HG02840 (cell line): ENCODE data around the gene ENTPD8.
"Not testable (repeated sequence)": the region's sequence is repeated elsewhere in the genome, so short reads cannot be mapped to it uniquely, and the experiment has no call there.

Experiments
- ATAC-seq: cut with Tn5 transposase; IDR thresholded peaks from one replicate; pipeline ENCODE4 v1.9.1; 2021; ENCODE audit warnings: mild to moderate bottlenecking, moderate library complexity, moderate number of reproducible peaks; ENCODE audit not compliant: unreplicated experiment, low FRiP score

The ENTPD8 gene

DNA sequence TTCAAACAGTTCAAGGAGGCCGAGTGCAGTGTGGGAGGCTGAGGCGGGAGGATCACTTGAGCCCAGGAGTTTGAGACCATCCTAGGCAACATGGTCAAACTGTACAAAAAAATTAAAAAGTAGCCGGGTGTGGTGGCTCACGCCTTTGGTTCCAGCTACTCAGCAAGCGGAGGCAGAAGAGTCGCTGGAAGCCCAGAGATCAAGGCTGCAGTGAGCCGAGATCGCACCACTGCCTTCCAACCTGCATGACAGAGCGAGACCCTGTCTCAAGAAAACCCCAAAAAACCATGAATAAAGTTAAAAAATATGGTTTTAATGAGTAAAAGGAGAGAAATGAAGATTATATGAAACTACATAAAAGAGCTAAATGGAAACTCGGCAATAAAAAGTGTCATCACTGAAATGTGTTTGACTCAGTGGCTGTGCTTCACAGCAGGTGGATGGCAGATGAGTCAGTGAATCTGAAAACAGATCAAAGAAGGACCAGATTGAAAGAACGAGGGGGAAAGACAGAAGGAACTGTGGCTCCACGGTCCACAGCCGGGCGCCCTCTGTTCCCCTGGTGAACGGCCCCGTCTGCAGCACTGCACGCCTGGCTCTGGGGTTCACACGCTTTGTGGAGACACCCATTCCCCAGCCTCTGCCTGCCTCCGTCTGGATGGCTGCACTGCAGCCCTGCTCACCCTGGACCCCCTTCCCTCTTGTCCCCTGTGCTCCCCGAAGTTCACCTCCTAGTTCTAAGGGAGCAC lies 43.3 kb downstream of the ENTPD8 start:
- no peak for ATAC-seq

- ATAC-seq = no peak
Measured at GRCh38 chr9:137396634-137397367, 44.4 kb downstream of the ENTPD8 start.

GRCh38 chr9:137396227-137396626 lies 44.9 kb downstream of the ENTPD8 start:
- no peak for ATAC-seq

- ATAC-seq = no peak
Measured at GRCh38 chr9:137395666-137396010, 45.5 kb downstream of the ENTPD8 start.

DNA sequence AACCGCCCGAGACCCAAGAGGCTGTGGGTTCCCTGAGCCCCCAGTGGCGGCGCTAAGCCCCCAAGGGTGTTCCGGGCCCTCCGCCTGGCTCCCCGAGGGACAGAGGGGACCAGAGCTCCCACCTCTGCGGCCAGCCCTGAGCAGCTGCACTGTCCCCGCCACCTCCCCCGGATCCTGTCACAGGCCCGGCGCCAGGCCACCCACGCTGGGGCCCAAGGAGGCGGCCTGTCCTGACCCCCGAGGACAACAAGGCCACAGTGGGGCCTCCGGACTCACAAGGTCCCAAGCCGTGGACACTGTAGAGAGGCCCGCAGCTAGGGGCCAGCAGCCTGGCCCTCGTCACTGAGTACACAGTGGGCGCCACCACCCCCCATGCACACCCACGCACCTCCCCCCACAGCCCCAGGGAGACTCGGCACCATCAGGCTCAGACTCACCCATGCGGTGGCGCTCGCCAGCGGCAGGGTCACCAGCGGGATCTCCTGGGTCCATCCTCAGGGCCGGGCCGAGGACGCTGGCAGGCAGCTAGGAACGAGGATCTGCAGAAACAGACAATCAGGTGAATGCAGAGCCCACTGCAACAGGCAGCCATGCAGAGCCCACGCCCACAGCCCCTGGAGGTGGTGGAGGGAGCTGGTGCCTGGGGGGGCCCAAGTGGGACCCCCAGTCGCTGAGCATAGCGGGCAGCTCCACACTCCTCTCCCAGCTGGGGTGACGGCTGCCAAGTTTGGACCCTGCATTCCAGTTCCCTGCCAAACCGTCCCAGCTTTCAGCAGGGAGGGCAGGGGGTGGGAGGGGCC lies 46.1 kb downstream of the ENTPD8 start:
- ATAC-seq = no peak

GRCh38 chr9:137393176-137394150 lies 47.7 kb downstream of the ENTPD8 start:
- no peak for ATAC-seq

- ATAC-seq = no peak
Measured at GRCh38 chr9:137392232-137393007, 48.7 kb downstream of the ENTPD8 start.

GRCh38 chr9:137391411-137391754 lies 49.8 kb downstream of the ENTPD8 start:
- ATAC-seq = no peak

GRCh38 chr9:137390553-137391410 lies 50.4 kb downstream of the ENTPD8 start:
- ATAC-seq = no peak

DNA sequence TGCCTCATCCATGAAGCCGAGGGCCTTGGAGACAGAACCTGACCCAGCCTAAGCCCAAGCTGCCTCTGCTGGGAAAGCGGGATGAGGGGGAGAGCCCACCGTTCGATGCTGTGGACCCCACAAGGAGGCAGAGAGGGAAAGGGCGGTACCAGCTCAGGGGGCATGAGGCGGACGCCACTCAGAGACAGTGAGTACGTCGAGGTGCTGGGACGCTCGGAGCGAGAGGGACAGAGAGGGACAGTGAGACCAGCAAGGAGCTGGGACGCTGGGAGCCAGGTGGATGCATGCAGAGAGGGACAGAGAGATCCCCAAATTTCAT lies 51.8 kb downstream of the ENTPD8 start:
- ATAC-seq = no peak

DNA sequence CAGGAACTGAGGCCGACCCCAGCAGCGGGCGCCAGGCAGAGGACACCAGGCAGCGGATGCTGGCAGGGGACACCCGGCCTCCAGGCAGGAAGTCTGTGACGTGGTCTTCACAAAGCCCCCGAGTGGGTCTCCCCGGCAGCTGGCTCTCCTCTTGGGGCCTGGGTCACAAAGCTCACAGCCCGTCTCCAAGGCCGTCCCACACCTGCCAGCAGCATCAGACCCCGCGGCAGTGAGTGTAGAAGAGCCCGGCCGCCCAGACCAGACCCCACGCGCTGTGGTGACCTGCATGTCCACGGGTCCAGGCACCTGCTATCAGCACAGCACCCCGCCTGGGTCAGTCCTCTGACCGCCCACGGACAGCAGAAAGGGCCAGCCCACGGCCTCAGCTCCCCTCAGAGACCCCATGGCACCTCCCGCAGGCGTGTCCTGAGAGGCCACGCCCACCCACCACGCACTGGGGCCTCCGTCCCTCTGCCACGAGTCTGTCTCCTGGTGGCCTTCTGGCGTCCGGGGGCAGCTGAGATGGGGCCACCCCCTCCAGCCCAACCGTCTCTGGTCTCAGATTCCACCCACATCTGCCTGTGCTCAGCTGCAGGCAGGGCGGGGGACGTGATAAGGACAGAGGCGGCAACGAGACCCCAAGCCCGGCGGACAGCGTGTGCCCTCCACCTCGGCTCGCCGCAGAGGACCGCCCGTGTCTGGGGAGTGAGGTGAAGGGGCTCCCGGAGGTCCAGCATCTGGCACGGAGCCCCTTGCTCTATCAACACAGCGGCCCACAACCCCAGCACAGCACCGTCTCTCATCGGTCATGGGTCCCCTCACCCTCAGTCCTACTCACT lies 52.3 kb downstream of the ENTPD8 start:
- ATAC-seq = no peak

GRCh38 chr9:137387891-137388560 lies 53.1 kb downstream of the ENTPD8 start:
- ATAC-seq = no peak

DNA sequence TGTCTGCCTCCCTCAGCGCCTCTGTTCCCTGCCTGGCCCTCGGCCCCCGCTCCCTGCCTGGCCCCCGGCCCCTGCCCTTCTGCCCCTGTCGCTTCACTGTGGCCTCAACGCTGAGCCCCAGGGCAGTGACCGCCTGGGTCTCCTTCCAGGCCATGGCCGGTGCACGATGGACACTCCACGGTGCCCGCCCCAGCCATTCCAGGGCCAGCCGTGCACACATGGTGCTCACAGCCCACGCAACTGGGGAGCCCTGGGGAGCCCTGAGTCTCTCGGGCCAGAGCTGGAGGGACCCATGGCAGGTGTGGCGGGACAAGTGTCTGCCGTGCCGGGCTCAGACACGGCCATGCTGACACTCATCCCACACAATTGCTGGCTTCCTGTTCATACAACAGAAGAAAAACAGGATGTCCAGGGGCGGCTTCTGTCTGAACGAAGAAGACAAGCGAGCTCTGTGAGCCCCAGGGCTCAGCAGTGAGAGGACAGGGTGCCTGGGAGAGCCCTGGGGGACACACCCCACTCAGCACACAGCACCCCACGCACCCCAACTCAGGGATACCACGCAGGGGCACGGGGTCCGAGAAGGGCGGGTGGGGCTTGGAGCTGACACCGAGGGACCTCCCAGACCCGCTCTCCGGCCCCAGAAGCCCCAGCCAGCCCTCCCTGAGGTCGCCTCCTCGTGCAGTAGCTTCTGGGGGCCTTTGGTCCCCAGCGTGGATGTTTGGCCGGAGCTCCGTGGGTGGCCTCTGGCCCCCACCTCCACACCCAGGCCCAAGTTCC lies 53.9 kb downstream of the ENTPD8 start:
- no peak for ATAC-seq

DNA sequence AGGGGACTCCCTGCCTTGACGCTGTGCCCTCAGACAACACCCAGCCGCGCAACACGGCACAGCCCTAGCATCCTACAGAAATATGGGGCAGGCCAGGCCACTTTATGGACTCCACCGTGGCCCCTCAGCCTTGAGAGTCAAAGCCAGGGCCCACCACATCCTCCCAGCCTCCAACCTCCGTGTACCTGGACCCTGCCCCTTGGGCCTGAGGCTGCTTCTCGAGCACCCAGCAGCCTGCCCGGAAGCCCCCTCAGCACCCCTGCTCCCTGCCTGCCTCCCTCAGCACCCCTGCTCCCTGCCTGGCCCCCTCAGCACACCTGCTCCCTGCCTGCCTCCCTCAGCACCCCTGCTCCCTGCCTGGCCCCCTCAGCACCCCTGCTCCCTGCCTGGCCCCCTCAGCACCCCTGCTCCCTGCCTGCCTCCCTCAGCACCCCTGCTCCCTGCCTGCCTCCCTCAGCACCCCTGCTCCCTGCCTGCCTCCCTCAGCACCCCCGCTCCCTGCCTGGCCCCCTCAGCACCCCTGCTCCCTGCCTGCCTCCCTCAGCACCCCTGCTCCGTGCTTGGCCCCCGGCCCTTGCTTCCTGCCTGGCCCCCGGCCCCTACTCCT lies 54.5 kb downstream of the ENTPD8 start:
- ATAC-seq = not testable (repeated sequence)

DNA sequence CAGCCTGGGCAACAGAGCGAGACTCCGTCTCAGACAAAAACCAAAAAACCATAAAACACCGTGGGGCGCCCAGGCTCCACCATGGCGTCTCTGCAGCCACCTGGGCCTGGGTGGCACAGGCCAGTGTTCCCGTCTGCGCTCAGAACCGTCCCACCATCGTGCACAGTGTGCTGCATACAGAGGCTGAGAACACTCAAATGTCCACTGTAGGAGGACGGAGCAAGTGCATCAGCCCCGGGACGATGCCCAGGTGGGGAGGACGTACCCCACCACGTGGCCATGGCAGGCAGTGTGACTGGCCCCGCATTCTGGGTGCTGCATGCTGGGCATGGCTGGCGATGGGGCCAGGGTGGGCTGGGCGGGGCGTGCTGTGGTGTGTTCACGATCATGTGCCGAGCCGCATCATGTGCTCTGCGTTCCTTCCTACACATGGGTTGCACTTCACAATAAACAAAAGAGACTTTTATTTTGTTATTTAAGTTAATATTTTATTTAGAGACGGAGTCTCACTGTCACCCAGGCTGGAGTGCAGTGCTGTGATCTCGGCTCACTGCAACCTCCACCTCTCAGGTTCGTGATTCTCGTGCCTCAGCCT lies 56.0 kb downstream of the ENTPD8 start:
- no peak for ATAC-seq
